ENCODE measurements around the gene FILIP1L.

- TF ChIP-seq EP300 (IDR thresholded peaks at IDR 0.05; ENCODE audit: borderline replicate concordance) (no peak), RAD21 (IDR thresholded peaks at IDR 0.05; ENCODE audit: low read depth) (no peak), CEBPB (IDR thresholded peaks at IDR 0.05) (no peak), MAX (IDR thresholded peaks at IDR 0.05) (no peak), TAF1 (IDR thresholded peaks at IDR 0.05; ENCODE audit: low read depth) (no peak), TEAD4 (IDR thresholded peaks at IDR 0.05) (no peak), REST (IDR thresholded peaks at IDR 0.05; ENCODE audit: low read depth) (no peak), YY1 (IDR thresholded peaks at IDR 0.05; ENCODE audit: low read depth) (no peak), EGR1 (IDR thresholded peaks at IDR 0.05) (no peak), NFIC (IDR thresholded peaks at IDR 0.05) (no peak), ZBTB7A (IDR thresholded peaks at IDR 0.05; ENCODE audit: low read depth) (no peak), FOXM1 (IDR thresholded peaks at IDR 0.05; ENCODE audit: borderline replicate concordance, low read depth) (no peak), CREB1 (IDR thresholded peaks at IDR 0.05; ENCODE audit: low read depth) (no peak), USF1 (IDR thresholded peaks at IDR 0.05) (no peak)
These were observed 44.8 kb downstream of the FILIP1L start for GRCh38 chr3:100069472-100069871.
